ENCODE results near the gene SORBS2. TPM values are rescaled to one million over a fixed set of nuclear protein-coding genes. Genes with fewer than 3 reads are reported as not detected.

The SORBS2 gene
- total RNA-seq, 1 experiment from 2014 or later = 9.7 TPM

DNA sequence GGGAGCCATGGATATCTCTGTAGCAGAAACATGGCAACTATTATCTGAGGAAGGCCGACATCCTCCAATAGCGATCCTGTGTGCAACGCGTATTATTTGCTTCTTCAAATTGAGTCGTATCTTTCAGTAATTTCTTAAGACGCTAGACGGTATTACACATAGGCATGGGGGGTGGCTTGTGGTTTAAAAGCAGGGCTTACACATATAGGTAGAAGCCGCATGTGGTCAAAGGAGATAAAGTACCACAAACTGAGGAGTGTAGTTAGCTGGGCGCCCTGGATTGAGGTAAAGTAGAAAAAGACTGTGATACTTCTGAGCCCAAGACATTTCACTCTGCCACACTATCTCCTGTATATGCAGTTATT lies 94.6 kb downstream of the SORBS2 start:
- H3K9me3 Mint-ChIP-seq = peaks cover 0 to 3% of the 10 kb centered on the region in 2 experiments; a peak in 1 of 5 replicates
- Histone ChIP-seq H2BK15ac (ENCODE audit: low read depth, low read length) (no peak overlapping the region), H2BK20ac (ENCODE audit: low read depth, low read length, poor library complexity, severe bottlenecking) (no peak overlapping the region), H3K56ac (ENCODE audit: insufficient read length, low read depth, low read length) (no peak overlapping the region), H3K23me2 (ENCODE audit: insufficient read length, low read depth, low read length, poor library complexity, severe bottlenecking) (no peaks in the 10 kb centered on the region), H2BK12ac (ENCODE audit: insufficient read length, low read depth, low read length) (no peak overlapping the region), H3K4me1 (ENCODE audit: insufficient read depth, low read length) (no peaks in the 10 kb centered on the region), H3K9me3 (ENCODE audit: control insufficient read depth, low read depth, low read length) (no peaks in the 10 kb centered on the region), H4K8ac (replicated peaks; ENCODE audit: insufficient read length, low read depth, low read length) (no peak overlapping the region), H3K4ac (ENCODE audit: low read depth, low read length) (no peak overlapping the region), H3K27me3 (ENCODE audit: insufficient read depth, low read length) (no peaks in the 10 kb centered on the region), H3K9ac (ENCODE audit: extremely low read depth, insufficient read length, low read length) (no peak overlapping the region), H4K5ac (ENCODE audit: insufficient read length, low read depth, low read length) (no peak overlapping the region), H3K79me2 (ENCODE audit: insufficient read depth, low read length) (no peaks in the 10 kb centered on the region), H2AFZ (ENCODE audit: low read length) (no peak overlapping the region), H3K14ac (ENCODE audit: insufficient read depth, low read length) (no peak overlapping the region), H3K27ac (ENCODE audit: insufficient read length, low read depth, low read length) (no peak overlapping the region), H3T11ph (ENCODE audit: low read length) (no peak overlapping the region), H3K18ac (ENCODE audit: insufficient read length, low read depth, low read length) (no peak overlapping the region), H3K23ac (ENCODE audit: insufficient read length, low read depth, low read length) (no peak overlapping the region), H2BK120ac (ENCODE audit: low read depth, low read length, poor library complexity, severe bottlenecking) (no peak overlapping the region), H4K20me1 (ENCODE audit: control insufficient read depth, insufficient read depth, insufficient read length) (no peaks in the 10 kb centered on the region), H2BK5ac (ENCODE audit: insufficient read length, low read length) (no peak overlapping the region), H3K4me2 (ENCODE audit: insufficient read depth, insufficient read length, low read length) (no peak overlapping the region), H2AK5ac (ENCODE audit: insufficient read length, low read length) (no peak overlapping the region), H3K79me1 (ENCODE audit: insufficient read depth, low read depth, low read length, poor library complexity, severe bottlenecking) (no peaks in the 10 kb centered on the region), H4K91ac (ENCODE audit: insufficient read length, low read depth, low read length) (no peak overlapping the region)
- no peak overlapping the region for H3K4me3 Mint-ChIP-seq
- no peak for DNase-seq
- WGBS (ENCODE audit: extremely low coverage, insufficient read length, low lambda C conversion rate) = no CpG with 5 or more reads among the region's 9 CpGs
- no peak overlapping the region for H3K27ac Mint-ChIP-seq
- peaks cover 4 to 13% of the 10 kb centered on the region in 2 experiments; a peak in 3 of 4 replicates for H3K4me1 Mint-ChIP-seq
- TF ChIP-seq, protein P1, sequence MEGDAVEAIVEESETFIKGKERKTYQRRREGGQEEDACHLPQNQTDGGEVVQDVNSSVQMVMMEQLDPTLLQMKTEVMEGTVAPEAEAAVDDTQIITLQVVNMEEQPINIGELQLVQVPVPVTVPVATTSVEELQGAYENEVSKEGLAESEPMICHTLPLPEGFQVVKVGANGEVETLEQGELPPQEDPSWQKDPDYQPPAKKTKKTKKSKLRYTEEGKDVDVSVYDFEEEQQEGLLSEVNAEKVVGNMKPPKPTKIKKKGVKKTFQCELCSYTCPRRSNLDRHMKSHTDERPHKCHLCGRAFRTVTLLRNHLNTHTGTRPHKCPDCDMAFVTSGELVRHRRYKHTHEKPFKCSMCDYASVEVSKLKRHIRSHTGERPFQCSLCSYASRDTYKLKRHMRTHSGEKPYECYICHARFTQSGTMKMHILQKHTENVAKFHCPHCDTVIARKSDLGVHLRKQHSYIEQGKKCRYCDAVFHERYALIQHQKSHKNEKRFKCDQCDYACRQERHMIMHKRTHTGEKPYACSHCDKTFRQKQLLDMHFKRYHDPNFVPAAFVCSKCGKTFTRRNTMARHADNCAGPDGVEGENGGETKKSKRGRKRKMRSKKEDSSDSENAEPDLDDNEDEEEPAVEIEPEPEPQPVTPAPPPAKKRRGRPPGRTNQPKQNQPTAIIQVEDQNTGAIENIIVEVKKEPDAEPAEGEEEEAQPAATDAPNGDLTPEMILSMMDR (conservative IDR thresholded peaks at IDR 0.05) = no peak
- H3K36me3 Mint-ChIP-seq (ENCODE audit: insufficient read depth in 1 of 3, low read depth in 3 of 3) = peaks cover 2 to 24% (median 7%) of the 10 kb centered on the region in 3 experiments; a peak in 5 of 7 replicates
- H3K27me3 Mint-ChIP-seq (ENCODE audit: low read depth) = no peaks in the 10 kb centered on the region; the same call in 1 of the 2 replicates
